Astrocyte (in vitro differentiated cells and primary cell): ENCODE data around the gene KATNA1.

Source experiments
- CTCF ChIP-seq: IDR thresholded peaks from 2 replicates; pipeline ENCODE4 v1.5.1; 2011; ENCODE audit warnings: low read depth, mild to moderate bottlenecking, inconsistent platforms, low read length, moderate library complexity; ENCODE audit not compliant: insufficient read depth
- EZH2 ChIP-seq: IDR thresholded peaks from 2 replicates; pipeline ENCODE4 v1.6.1; 2012; ENCODE audit warnings: mild to moderate bottlenecking, low read length, inconsistent platforms; ENCODE audit not compliant: insufficient read depth

GRCh38 chr6:149681209-149681608 is 32.7 kb upstream of the KATNA1 start:
- TF ChIP-seq CTCF (no peak), EZH2 (no peak)
